Measurements from ENCODE around the gene STXBP6.

The STXBP6 gene

DNA sequence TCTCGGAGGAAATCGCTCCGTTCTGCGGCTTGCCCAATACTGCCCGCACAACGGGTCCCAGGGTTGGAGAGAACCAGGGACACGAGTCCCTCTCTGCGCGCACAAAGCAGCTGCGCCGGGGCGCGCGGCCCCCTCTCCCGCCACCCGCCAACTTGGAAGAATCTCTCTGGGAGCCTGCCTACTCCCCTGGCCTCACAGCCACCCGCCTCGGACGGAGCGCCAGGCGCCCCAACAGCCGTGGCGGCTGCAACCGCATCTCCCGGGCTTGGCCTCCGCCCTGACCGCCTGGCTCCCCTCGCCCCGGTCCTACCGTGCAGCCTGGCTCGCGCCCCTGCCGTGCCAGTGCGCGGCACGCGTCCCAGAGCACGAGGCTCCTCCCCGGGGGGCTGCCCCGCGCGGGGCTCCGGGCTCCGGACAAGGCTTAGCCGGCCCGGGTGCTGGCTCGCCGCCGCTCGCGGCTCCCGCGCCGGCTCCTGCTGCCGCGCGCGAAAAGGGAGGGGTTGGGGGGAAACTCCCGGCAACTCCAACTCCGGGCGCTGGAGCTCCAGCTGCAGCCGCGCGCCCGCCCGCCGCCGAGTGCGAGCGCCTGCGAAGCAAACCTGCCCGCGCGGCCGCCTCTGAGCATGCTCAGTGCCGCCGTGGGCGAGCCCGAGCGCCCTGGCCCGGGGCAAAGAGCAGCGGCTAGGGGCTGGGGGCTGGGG, at the start of gene STXBP6:
STXBP6 (minus strand) TSS at position 580 of the 701 bp plus-strand sequence. CDS start 75,329 bp downstream, outside the sequence.
- ATAC-seq: peak; percentile 43
- H3K9me3 Mint-ChIP-seq: no peaks in the 10 kb centered on the region
- H3K4me1 Mint-ChIP-seq: peaks cover 17% of the 10 kb centered on the region
- DNase-seq: peak; percentile 12
- peaks cover 66% of the 10 kb centered on the region for H3K27me3 Mint-ChIP-seq
- H3K4me3 Mint-ChIP-seq: peak within 1 kb of the TSS; percentile 65
- no peak within 1 kb of the TSS for H3K27ac Mint-ChIP-seq

GRCh38 chr14:25097120-25097519, 47.2 kb upstream of the STXBP6 start:
- no peaks in the 10 kb centered on the region for H3K9me3 Mint-ChIP-seq
- DNase-seq (no peak), ATAC-seq (no peak)
- H3K4me1 Mint-ChIP-seq: no peaks in the 10 kb centered on the region
- H3K4me3 Mint-ChIP-seq: no peak overlapping the region
- peaks cover 23% of the 10 kb centered on the region for H3K27me3 Mint-ChIP-seq
- H3K27ac Mint-ChIP-seq: no peak overlapping the region

GRCh38 chr14:25095736-25096437, 45.9 kb upstream of the STXBP6 start:
- H3K27ac Mint-ChIP-seq: peak overlapping the region in 1 of 2 donors; percentile 13
- H3K4me1 Mint-ChIP-seq: no peaks in the 10 kb centered on the region
- DNase-seq (no peak), ATAC-seq (no peak)
- H3K4me3 Mint-ChIP-seq: no peak overlapping the region
- peaks cover 23% of the 10 kb centered on the region for H3K27me3 Mint-ChIP-seq
- no peaks in the 10 kb centered on the region for H3K9me3 Mint-ChIP-seq

DNA sequence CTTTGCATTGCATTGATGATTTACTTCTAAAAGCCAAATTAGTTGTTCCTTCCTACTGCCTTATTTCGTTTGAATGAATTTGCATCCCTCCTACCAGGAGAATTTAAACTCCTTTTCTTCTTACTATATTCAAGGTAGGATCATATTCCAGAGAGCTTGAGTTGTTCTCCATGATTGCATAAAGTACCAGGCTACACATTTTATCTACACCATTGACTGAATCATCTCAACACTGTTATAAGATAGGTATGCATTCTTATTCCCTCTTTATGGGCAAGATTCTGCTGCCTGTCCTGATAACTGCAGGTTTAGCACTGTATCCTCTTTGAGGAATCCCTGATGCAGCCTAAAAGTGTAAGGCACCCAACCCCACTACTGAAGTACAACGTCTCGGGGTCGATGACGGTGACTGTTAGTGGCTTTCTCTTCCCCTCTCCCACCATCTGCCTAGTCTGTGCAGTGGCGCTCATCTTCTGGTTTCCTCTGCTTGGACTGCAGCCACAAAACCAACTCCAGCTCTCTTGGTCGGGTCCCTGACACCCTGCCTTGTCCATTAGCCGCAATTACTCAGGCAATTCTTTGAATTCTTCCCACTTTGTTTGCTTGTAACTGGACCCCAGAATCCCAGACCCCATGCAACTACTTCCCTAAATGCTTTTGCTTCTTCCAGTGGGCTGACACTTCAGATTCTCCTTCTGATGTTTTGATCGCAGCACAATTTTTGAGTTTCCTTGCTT, 44.4 kb upstream of the STXBP6 start:
- Mint-ChIP-seq H3K4me1 (no peaks in the 10 kb centered on the region), H3K27me3 (peaks cover 24% of the 10 kb centered on the region), H3K9me3 (no peaks in the 10 kb centered on the region), H3K27ac (no peak overlapping the region), H3K4me3 (no peak overlapping the region)
- ATAC-seq (no peak), DNase-seq (no peak)

GRCh38 chr14:25092258-25092740, 42.4 kb upstream of the STXBP6 start:
- no peak for DNase-seq
- Mint-ChIP-seq H3K27ac (no peak overlapping the region), H3K4me3 (no peak overlapping the region), H3K27me3 (peaks cover 31% of the 10 kb centered on the region), H3K4me1 (no peaks in the 10 kb centered on the region), H3K9me3 (no peaks in the 10 kb centered on the region)
- no peak for ATAC-seq

DNA sequence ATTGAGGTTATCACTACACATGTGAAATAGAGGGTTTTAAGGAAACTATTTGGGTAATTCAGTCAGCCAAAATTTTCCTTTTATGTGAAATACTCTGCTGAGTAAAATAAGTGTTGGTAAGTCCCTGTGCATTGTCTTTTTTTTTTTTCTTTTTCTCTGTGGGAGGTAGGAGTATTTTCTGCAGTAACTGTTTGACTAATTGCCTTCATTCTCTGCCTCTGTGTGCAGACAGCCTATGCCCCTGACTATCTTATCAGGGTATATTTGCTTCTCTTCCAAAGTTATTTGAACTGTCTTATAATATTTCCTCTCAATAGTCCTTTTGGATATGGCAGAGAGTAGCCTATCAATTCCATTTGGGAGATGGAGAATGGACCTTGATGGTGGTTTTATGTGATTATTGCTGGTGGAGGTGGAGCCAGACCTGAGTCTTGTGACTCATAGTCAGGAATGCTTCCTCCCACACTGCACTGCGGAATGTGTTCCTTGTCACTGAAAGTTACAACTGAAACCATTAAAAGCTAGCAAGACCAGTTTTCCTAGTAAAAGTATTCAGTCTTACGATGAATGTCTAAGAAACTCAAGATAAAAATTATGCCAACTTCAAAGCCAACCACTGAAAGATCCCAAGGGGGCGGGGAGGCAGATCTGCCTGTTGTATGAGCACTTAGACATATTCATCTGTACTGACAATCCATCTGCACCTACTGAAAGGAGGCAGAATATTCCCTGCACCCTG, 40.9 kb upstream of the STXBP6 start:
- Mint-ChIP-seq H3K4me1 (no peaks in the 10 kb centered on the region), H3K27ac (no peak overlapping the region), H3K9me3 (no peaks in the 10 kb centered on the region), H3K27me3 (peaks cover 25% of the 10 kb centered on the region), H3K4me3 (no peak overlapping the region)
- no peak for ATAC-seq
- DNase-seq: no peak

DNA sequence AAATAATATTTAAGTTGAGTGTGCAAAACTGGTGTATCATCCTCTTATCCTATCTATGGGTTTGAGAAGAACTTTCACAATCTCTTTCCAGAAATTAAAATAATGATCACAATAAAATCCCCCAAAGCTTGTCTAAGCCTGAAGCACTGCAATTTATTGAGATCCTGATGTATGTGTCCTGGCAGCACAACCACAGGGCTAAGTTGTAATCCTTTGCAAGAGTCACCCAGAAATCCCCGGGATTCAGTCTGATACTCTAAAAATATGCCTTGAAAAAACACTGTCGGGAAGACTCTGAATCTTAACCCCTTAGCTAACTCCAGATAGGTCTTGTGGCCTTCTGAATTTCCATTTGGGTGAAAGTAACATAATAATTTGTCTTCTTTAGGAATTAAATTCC, 40.3 kb upstream of the STXBP6 start:
- no peaks in the 10 kb centered on the region for H3K9me3 Mint-ChIP-seq
- no peak overlapping the region for H3K4me3 Mint-ChIP-seq
- H3K27ac Mint-ChIP-seq: no peak overlapping the region
- no peaks in the 10 kb centered on the region for H3K4me1 Mint-ChIP-seq
- H3K27me3 Mint-ChIP-seq: peaks cover 19% of the 10 kb centered on the region
- ATAC-seq: no peak
- no peak for DNase-seq

GRCh38 chr14:25089496-25089895, 39.5 kb upstream of the STXBP6 start:
- Mint-ChIP-seq H3K27ac (no peak overlapping the region), H3K27me3 (peaks cover 11% of the 10 kb centered on the region), H3K4me1 (no peaks in the 10 kb centered on the region), H3K4me3 (no peak overlapping the region), H3K9me3 (no peaks in the 10 kb centered on the region)
- no peak for DNase-seq
- no peak for ATAC-seq

DNA sequence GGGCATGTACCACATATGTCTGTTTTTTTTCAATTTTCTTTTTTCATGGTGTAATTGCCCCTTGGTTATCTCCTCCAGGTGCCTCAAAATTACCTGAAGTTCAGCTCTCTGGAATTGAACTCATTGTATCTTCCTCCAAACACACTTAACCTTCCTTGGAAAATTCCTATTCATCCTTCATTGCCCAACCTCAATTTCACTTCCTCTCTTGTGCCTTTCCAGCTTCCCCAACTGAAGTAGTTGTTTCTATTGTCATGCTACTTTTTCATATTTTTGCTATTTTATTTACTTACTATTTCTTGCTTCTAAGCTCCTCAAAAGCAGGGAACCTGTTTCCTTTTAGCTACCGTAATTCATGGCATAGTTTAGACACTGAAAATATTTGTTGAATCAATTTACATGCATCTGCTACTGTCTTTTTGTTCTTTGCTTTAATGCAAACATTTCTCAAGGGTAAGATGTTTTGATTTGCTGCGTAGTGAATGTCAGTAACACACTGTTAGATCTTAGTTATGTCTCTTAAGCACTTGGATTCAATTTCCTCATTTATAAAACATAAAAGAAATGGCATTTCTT, 37.0 kb upstream of the STXBP6 start:
- peaks cover 8% of the 10 kb centered on the region for H3K27me3 Mint-ChIP-seq
- H3K27ac Mint-ChIP-seq: no peak overlapping the region
- ATAC-seq: no peak
- DNase-seq: no peak
- no peak overlapping the region for H3K4me3 Mint-ChIP-seq
- no peaks in the 10 kb centered on the region for H3K4me1 Mint-ChIP-seq
- H3K9me3 Mint-ChIP-seq: no peaks in the 10 kb centered on the region

- no peak for DNase-seq
- Mint-ChIP-seq H3K27ac (no peak overlapping the region), H3K27me3 (peaks cover 8% of the 10 kb centered on the region), H3K4me3 (no peak overlapping the region), H3K9me3 (no peaks in the 10 kb centered on the region), H3K4me1 (no peaks in the 10 kb centered on the region)
- no peak for ATAC-seq
Observed at GRCh38 chr14:25086081-25086480, 36.1 kb upstream of the STXBP6 start.

- Mint-ChIP-seq H3K4me1 (no peaks in the 10 kb centered on the region), H3K4me3 (no peak overlapping the region), H3K27me3 (no peaks in the 10 kb centered on the region), H3K9me3 (no peaks in the 10 kb centered on the region), H3K27ac (no peak overlapping the region)
- ATAC-seq: no peak
- DNase-seq: no peak
Observed at GRCh38 chr14:25080682-25081081, 30.7 kb upstream of the STXBP6 start.

GRCh38 chr14:25079311-25079710, 29.4 kb upstream of the STXBP6 start:
- ATAC-seq (no peak), DNase-seq (no peak)
- H3K4me1 Mint-ChIP-seq: no peaks in the 10 kb centered on the region
- H3K4me3 Mint-ChIP-seq: no peak overlapping the region
- H3K27me3 Mint-ChIP-seq: no peaks in the 10 kb centered on the region
- H3K27ac Mint-ChIP-seq: no peak overlapping the region
- no peaks in the 10 kb centered on the region for H3K9me3 Mint-ChIP-seq

- no peak for DNase-seq
- Mint-ChIP-seq H3K4me3 (no peak overlapping the region), H3K27ac (no peak overlapping the region), H3K27me3 (no peaks in the 10 kb centered on the region), H3K9me3 (no peaks in the 10 kb centered on the region), H3K4me1 (no peaks in the 10 kb centered on the region)
- no peak for ATAC-seq
Observed at GRCh38 chr14:25074099-25074685, 24.2 kb upstream of the STXBP6 start.

DNA sequence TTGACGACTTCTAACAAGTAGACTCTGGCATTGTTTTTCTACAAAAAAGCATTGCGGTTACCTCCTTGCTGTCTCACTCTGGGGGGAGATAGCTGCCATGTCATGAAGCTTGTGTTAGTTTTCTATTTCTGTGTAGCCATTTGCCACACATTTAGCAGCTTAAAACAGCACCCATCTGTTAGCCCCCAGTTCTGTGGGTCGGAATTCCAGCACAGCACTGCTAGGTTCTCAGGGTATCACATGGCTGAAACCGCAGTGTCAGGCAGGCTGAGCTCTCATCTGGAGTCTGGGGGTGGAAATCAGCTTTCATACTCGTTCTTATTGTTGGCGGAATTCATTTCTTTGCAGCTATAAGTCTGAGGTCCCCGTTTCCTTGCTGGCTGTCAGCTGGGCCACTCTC, 19.9 kb upstream of the STXBP6 start:
- DNase-seq (no peak), ATAC-seq (no peak)
- no peaks in the 10 kb centered on the region for H3K9me3 Mint-ChIP-seq
- no peaks in the 10 kb centered on the region for H3K27me3 Mint-ChIP-seq
- no peak overlapping the region for H3K4me3 Mint-ChIP-seq
- H3K27ac Mint-ChIP-seq: no peak overlapping the region
- H3K4me1 Mint-ChIP-seq: no peaks in the 10 kb centered on the region

- Mint-ChIP-seq H3K27me3 (no peaks in the 10 kb centered on the region), H3K4me3 (no peak overlapping the region), H3K27ac (no peak overlapping the region)
Observed at GRCh38 chr14:25067600-25067999, 17.7 kb upstream of the STXBP6 start.

More at GRCh38 chr14:25067600-25067999, 17.7 kb upstream of the STXBP6 start:
- ATAC-seq: no peak
- H3K9me3 Mint-ChIP-seq: no peaks in the 10 kb centered on the region
- H3K4me1 Mint-ChIP-seq: no peaks in the 10 kb centered on the region
- DNase-seq: no peak

Data from stimulated activated naive CD8-positive, alpha-beta T cell treated with anti-CD3 and anti-CD28 coated beads, Interleukin-15, amount 100 ng/mL, for 72 hours (primary cell).